HG03432 (cell line): ENCODE results near the gene GPRC5C.
"Not testable (repeated sequence)": the region's sequence is repeated elsewhere in the genome, so short reads cannot be mapped to it uniquely, and the experiment has no call there.

Source experiments
- ATAC-seq: cut with Tn5 transposase; IDR thresholded peaks from one replicate; pipeline ENCODE4 v1.9.1; 2021; ENCODE audit warnings: mild to moderate bottlenecking, moderate library complexity; ENCODE audit not compliant: unreplicated experiment

Gene GPRC5C

DNA sequence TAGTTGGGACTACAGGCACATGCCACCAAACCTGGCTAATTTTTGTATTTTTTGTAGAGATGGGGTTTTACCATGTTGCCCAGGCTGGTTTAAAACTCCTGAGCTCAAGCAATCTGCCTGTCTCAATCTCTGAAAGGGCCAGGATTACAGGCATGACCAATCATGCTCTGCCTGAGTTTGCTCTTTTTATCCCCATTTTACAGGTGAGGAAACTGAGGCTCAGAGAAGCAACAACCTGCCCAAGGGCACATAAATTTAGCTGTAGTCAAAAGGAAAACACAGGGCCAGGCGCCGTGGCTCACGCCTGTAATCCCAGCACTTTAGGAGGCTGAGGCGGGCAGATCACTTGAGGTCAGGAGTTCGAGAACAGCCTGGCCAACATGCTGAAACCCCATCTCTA, 26.6 kb upstream of the GPRC5C start:
- not testable (repeated sequence) for ATAC-seq

DNA sequence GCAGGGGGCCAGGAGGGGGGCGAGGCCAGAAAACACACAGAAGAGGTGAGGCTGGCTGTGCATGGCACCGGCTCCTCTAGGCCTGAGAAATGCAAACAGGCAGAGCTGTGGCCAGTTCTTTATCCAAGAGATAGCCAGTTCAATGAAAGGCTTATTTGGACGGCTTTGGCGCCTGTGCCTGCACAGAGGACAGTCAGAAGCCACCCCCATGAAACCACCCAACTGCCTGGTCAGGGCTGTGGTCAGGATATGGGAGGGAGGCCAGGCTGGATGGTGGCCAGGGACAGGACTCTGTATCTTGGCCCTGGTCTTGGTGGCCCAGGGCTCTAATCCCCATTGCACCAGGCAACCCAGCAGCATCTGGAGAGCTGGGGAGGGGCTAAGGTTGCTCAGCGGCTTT, 24.5 kb upstream of the GPRC5C start:
- no peak for ATAC-seq

DNA sequence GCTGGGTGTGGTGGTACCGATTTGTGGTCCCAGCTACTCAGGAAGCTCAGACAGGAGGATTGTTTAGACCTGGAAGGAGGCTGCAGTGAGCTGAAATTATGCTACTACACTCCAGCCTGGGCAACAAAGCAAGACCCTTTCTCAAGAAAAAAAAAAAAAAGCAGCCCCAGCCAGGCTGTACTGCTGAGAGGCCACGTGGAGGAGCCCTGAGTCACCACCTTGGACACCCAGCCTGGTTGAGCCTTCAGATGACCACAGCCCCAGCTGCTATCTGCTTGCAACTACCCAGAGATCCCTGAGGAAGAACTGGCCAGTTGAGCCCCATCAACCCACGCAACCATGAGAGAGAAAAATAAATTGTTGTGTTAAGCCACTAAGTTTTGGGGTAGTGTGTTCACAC, 23.6 kb upstream of the GPRC5C start:
- no peak for ATAC-seq

DNA sequence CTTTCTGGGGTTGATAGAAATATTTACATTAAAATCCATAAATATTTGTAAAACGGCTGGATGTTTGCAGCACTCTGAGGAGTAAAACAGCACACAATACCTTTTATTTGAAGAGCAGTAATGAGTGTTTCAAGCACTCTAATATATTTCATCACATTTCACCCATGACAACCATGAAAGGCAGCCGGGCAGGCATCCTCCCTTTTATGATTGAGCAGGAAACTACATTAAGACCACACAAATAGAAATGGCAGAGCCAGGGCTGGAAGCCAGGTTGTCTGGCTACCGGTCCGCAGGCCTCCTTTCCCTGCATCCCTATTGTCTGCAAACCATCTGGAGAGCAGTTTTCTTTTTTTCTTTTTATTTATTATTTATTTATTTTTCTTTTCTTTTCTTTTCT, 23.1 kb upstream of the GPRC5C start:
- no peak for ATAC-seq

DNA sequence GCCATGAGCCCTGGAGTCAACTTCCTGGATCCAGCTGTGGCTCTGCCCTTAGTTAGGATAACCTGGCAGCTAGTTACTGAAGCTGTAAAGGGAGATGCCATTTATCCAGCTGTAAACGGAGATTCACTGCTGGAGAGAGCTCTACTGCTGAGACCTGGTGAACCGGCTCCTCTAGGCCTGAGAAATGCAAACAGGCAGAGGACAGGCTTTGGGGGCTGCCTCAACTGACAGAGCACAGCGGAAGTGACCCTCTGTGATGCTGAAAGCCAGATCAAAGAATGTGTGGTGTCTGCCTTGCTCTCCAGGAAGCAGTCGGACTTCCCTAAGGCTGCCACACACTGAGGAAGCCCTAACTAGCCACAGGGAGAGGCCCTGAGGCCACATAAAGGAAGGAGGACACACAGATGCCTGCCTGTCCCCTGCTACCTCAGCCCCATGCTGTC, 21.9 kb upstream of the GPRC5C start:
- ATAC-seq, result no peak

DNA sequence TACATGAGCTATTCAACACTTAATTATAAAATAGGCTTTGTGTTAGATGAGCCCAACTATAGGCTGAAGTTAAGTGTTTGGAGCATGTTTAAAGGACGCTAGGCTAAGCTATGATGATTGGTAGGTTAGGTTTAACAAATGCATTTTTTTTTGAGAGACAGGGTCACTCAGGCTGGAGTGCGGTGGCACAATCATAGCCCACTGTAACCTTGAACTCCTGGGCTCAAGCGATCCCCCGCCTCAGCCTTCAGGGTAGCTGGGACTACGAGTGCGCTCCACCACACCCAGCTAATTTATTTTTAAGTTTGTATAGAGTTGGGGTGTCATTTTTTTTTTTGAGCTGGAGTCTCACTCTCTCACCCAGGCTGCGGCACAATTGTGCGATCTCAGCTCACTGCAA, 19.3 kb upstream of the GPRC5C start:
- ATAC-seq, result no peak

DNA sequence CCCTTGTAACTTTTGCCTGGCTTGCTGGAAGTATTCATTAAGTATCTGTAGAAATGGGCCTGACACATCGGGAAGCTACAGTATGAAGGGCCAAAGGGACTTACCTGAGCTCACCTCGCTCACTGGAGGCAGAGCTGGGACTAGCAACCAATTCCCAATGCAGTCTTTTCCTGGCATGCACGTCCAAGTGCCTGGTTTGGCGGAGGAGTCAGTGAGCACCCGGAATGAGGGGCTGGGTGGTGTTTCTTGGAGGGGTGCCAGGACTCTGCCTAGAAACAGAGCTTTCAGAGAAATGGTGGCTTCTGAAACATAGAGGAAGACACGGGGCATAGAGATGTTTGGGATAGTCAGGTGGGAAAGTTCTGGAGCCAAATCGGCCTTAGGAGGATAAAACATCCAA, 18.4 kb upstream of the GPRC5C start:
- no peak for ATAC-seq

DNA sequence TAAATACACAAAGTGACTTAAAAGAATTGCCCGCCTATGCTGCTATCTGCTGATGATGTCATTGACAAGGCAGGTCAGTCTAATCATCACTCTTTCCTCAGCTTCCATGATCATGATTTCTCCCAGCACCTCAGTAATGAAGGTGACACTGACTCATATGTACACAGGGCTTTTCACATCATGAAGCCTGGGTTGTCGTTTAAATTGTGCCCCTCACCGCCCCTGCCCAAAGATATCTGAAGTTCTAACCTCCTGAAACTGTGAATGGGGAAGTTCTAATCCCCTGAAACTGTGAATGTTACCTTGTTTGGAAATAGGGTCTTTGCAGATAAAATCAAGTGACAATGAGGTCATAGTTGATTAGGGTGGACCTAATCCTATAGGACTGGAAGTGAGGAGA, 17.4 kb upstream of the GPRC5C start:
- no peak for ATAC-seq

DNA sequence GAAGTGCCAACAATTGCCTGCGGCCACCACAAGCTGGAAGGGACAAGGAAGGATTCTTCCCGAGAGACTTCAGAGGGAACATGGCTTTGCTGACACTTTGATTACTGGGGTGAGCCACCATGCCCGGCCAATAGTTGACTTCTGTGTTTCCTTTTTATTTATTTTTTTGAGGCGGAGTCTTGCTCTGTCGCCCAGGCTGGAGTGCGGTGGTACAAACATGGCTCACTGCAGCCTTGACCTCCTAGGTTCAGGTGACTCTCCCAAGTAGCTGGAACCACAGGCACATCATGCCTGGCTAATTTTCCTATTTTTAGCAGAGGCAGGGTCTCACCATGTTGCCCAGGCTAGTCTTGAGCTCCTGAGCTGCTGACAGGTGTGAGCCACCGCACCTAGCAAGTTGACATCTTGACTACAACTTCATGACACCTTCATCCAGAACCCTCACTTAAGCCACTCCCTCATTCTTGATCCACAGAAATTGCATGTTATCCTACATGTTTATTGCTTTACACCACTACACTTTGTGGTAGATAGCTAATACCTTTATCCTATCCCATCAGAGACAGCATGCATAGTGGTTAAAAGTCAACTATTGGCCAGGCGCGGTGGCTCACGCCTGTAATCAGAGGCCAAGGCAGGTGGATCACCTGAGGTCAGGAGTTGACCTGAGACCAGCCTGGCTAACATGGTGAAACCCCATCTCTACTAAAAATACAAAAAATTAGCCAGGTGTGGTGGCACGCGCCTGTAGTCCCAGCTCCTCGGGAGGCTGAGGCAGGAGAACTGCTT, 16.1 kb upstream of the GPRC5C start:
- ATAC-seq, result no peak

DNA sequence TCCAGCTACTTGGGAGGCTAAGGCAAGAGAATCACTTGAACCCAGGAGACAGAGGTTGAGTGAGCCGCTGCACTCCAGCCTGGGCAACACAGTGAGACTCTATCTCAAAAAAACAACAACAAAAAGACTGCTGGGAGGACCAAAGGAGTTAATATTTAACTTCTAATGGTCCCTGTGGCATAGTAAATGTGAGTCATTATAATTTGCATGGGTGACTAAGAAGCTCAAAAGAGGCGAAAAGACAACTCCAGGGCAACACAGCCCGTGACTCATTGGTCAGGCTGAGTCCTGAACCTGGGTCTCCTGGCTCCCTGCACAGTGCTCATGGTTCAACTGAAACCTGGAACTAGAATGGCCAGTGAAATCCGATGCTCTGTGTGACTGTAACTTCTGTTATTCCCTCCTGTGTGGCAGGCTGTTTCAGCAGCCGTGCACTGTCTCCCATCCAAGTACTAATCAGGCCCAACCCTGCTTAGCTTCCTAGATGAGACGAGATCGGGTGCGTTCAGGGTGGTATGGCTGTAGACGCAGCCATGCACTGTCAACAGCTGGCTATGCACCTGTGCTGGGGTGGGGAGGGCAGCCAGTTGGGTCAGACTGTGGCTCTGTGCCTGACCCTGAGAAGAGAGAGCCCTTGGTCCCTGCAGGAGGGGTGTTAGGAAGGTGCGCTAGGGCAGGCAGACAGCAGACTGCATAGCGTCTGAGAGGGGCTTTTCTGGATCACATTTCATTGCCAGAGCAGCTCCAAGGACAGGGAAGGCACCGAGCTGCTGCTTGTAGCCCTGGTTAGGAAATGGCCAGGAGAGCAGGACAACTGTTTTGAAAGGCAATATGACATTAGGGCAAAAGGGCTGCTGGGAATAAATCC, 14.5 kb upstream of the GPRC5C start:
- ATAC-seq, result peak; percentile 76

DNA sequence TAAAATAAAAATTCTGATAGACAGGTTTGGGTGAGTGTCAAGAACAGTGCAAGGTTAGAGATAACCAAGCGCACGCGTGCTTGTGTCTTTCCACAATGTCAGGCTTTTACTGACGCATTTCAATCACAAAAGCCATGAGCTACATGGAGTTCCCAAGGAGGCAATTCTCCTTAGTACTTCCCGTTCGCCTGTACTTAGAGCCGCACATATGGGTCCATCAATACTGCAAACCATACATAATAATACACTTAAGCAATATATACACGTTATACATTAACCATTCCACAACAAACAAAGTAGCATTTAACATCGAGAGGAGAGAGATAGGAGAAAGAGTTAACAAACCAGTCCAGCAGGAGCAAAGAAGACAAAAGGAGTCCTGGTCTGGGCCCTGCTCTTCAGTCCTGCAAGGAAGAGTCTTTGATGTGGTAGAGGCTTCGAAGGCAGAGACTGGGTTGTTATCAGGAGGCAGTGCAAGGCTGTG, 11.9 kb upstream of the GPRC5C start:
- ATAC-seq, result no peak

DNA sequence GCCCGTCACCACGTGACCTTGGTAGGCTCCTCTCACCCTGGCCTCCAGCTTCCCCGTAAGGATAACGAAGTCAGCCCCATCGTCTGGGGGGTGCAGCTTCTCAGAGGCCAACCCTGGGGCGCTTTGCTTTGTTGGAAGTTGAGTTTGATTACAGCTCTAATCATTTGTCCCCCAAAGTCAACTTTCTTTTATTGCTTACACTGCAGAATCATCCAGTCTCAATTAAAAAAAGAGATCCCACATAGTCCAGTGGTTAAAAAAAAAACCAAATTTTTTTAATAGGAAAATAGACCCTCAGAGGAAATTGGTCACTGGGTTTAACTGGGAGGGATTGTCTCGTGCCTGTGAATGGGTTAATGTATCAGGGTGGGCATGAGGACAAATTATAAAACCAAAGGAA, 7.8 kb upstream of the GPRC5C start:
- ATAC-seq, result no peak

DNA sequence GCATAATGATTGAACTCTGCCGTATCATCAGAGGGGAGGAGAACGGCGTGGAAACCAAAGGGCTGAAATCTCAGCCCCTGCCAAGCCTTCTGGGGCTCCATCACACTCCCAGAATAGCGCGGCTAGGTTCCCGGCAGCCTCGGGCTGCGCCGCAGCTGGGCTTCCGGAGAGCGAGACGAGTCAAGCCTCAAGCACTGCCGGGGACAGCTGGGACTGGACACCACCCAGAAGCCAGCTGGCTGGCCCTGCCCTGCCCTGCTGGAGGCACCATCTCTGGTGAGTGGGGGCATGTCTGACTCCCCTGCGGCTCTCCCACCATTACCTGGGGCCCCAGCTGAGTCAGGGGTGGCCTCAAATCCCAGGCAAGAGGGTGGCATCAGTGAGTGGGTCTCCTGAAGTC, 7.2 kb upstream of the GPRC5C start:
- no peak for ATAC-seq

DNA sequence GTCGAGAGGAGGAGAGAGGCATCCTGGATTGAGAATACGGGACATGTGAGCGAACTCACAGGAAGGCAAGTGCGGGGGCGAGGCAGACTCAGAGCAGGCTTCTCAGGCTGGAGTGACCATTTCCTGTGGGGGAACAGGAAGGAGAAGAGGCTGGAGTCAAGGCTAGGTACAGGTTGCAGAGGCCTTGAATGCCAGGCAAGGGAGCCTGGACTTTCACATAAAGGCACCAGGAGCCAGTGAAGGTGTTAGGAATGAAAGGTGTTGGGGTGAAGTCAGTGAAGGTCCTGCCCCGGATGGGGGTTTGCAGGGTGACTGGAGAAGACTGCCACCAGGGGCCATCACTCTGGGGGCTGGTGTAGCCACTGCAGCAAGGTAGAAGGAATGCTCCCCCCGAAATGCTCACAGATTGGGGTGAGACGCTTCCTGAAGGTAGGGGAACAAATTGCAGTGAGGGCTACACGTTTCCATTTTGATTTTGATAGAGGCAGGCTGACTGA, 5.3 kb upstream of the GPRC5C start:
- ATAC-seq, result no peak

DNA sequence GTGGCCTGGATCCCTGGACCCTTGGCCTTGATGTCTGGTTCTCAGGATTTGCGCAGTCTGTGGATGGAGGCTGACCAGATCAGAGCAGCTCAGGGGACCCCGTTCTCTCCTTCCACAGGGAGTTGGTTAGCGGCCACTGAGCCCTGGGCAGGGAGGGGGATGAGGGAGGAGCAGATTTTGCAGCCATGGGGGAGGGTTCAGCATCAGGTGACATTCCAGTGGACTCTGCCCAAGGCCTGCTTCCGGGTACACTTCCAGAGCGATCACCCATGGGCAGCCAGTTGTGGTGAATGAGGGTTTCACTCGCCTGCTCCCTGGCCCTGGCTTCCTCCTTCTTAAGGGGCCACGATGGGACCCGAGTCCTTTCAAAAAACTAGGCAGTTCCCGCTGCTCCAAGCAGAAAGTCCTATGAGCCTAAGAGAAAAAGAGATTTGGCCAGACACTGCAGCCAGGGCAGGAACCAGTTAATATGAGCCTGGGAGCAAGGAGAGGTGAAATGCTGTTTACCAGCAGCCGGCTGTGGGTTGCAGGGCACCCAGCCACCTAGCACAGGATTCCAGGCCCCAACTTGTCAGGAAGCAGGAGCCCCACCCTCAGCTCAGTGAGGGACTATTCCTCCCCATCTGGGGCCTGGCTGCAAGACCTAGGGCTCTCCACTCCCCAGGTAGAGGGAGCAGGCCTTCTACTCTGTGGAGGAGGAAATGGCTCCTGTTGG, 4.7 kb upstream of the GPRC5C start:
- no peak for ATAC-seq

DNA sequence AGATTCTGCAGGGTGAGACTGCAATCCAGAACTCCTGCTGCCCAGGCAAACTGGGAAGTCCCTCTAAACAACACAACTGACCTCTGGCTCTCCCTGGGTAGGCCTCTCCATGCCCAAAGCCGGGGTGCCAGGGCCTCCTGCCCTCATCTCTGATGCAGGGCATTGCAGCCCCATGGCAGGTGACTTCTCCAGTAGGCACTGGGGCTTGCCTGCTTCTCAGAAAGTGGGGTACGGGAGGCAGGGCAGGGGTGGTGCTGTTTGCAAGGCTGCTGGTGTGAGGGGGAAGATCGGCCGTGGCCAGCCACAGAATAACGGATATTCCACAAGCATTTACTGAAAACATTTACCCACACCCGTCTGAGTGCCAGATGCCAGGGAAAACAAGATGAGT, 4.1 kb upstream of the GPRC5C start:
- no peak for ATAC-seq

DNA sequence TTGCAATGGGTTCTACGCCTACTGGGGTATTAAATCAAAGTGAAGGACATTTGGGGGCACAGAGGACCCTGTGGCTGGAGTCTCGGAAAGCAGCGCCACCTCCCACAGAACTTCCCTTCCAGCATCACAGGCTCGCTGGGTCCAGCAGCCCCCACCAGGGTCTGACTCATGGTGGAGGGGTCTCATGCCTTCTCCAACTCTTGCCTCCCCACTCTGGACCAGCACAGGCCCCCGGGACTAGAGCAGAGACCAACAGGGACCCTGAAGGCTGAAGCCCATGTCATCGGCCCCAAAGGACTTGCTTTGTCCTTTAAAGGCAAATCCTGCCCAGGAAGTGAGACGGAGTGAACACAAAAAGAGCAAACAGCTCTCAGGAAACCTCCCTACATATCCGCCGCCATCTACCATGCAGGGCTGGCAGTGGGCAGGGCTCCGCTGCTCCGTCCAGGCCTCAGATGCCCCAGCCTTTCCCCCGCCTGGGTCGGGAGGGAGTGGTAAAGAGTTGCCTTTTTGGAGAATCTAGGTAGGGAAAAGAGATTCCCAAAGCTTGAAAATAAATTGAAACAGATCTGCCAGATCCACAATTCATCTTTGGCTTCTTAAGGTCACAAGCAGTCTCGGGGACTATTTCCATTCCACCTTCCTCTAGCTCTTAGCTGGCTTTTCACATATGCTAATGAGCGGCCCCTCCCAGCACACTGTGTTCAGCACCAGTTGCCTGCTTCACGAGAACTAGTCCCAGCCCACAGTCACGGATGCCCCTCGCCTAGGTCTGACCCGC, 2.1 kb upstream of the GPRC5C start:
- peak; percentile 25 for ATAC-seq

DNA sequence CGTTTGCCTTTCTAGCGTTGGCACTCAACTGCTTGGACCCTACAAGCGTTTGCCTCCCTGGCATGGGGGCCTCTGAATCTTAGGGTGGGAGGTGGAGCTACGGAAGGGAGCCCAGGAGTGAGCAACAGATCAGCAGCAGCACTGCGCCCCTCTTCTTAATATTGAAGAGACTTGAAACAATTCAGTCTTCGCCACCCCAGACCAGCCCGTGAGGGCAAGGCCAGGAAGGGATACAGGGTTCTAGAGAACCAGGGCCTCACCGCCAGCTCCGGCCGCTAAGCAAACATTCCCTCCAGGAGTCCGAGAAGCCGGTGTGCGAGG, 1.5 kb upstream of the GPRC5C start:
- ATAC-seq, result peak; percentile 28

DNA sequence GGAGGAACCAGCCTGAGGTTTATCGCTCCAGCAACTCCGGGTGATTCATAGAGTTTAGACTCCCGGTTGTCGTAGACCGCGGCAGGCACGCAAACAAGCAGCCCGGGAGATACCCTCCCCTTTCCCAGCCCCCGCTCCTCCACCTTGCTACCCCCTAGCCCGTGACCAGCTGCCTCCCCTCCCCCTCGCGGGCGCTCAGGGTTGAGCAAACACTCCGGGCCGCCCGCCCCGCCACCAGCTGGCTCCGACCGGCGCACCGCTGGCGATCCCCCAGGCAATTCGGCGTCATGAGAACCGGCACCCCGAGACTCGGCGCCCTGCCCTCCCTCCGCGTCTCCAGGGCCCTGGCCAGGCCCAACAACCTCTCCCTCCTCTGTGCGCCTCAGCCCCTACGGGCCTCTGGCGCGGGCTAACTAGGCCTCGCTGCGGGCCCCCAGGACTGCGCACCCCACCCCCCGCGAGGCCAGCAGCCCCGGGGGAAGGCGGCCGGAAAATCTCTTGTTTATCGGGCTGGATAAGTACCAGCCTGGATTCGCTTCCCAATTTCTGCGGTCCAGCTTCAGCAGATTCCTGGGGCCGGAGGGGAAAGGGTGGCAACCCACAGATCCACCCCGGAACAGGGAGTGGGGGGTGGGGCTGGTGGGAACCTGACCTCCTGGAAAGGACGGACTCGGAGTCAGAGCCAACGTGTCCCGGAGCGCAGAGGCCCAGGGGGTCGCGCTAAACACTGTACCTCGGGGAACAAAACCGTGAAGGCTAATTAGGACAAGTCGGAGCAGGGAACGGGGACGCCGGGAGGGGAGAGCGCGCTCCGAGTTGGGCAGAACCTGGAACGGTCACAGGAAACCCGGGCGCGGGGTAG, 951 bp upstream of the GPRC5C start:
- peak; percentile 56 for ATAC-seq

DNA sequence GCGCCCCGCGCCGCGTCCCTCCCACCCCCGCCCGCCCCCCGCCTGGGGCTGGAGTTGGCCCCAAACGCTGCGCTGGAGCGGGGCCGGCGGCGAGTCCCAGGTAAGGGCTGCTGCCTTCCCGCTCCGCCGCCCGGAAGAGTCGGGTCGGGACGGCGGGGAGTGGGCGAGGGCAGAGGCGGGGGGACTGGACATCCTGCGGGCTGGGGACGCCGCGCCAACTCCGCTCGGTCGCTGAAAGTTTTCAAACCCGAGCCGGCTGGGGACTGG, 469 bp downstream of the GPRC5C start:
- no peak for ATAC-seq
